Stimulated activated CD4-positive, alpha-beta T cell treated with anti-CD3 and anti-CD28 coated beads, TNF-alpha, amount 100 ng/mL, for 48 hours (primary cell): ENCODE data around the gene CACNA2D3.
"Not testable (repeated sequence)": the region's sequence is repeated elsewhere in the genome, so short reads cannot be mapped to it uniquely, and the experiment has no call there.

Source experiments
- DNase-seq, 3 donors: peaks; one replicate each; pipeline ENCODE4 v3.0.0-alpha.2; 2020; ENCODE audit warnings: low read depth in 3 of 3

Gene CACNA2D3

DNA sequence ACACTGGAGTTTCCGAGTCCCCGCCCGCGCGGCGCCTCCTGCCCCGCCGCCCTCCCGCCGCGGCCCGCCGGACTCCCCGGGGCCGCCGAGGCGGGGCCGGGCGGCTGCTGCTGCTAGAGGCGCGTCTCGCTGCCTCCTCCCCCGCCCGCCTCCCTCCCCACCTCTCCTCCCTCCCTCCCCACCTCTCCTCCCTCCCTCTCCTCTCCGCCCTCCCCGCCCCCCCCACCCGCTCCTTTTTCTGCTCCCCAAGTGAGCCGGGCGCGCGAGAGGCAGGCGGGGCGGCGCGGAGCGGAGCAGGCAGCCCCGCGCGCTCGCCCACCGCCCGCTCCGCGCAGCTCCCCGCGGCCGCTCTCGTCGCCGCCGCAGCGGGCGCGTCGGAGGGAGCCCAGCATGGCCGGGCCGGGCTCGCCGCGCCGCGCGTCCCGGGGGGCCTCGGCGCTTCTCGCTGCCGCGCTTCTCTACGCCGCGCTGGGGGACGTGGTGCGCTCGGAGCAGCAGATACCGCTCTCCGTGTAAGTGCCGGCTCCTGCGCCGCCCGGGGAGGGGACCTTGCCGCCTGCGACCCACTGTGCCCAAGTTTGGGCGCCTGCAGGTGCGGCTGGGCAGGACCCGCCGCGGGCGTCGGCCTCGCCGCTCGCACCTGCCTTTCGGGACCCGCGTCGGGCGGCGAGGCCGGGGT lies at the start of gene CACNA2D3:
CACNA2D3 (plus strand) TSS at position 229 of the 679 bp plus-strand sequence.
- no peak for DNase-seq

DNA sequence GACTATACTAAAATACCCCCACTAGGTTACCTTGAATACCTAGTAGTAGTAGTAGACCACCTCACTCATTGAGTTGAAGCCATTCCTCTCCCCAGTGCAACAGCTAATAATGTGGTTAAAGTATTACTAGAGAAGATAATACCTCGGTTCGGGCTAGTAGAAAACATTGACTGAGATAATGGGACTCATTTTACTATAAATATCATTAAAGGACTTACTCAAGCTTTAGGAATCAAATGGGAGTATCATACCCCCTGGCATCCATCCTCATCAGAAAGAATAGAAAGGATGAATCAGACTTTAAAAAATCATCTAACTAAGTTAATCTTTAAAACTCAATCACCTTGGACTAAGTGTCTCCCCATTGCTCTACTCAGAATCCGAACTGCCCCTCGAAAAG lies 49.0 kb upstream of the CACNA2D3 start:
- no peak for DNase-seq

DNA sequence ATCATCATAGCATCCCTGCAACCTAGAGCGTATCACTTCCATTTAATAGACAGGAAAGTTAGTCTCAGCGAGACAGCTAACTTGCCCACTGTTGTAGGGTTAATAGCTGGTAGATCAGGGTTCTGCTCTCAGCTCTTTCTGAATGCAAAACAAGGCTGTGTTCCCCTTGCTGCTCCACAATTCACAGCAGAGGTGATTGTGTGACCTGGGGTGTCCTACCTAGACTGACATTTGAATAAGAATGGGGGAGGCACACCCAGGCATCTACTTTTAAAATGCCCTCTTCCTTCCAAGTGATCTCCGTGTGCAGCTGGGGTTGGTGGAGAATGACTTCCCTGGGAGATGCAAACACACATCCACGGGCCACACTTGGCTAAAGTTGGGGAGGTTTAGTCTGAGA lies 43.0 kb upstream of the CACNA2D3 start:
- no peak for DNase-seq

DNA sequence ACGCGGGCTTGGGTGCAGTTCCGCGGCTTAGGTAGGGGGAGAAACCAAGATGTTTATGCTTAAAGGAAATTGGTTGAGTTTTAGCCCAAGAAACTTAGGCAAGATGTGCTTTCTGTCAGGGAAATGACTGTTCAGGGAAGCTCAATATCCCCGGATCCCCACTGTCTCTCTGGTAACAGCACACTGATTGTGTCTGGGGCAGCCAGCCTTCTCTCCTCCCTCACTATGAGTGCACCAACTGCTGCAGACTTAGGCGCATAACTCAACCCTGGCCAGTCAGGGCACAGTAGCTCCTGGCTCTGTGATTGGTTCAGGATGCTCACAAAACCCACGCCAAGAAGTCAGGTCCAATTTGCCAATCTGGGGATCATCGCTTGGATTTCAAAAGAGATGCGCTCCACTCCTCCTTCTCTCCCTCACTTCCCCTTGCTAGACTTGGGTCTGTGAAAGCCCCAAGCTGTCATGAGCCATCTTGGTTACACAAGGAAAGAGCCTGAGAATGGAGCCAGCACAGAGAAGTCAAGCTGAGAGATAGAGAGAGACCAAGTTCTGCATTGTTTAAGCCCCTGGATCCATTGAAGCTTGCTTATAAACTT lies 42.5 kb upstream of the CACNA2D3 start:
- DNase-seq, result no peak

DNA sequence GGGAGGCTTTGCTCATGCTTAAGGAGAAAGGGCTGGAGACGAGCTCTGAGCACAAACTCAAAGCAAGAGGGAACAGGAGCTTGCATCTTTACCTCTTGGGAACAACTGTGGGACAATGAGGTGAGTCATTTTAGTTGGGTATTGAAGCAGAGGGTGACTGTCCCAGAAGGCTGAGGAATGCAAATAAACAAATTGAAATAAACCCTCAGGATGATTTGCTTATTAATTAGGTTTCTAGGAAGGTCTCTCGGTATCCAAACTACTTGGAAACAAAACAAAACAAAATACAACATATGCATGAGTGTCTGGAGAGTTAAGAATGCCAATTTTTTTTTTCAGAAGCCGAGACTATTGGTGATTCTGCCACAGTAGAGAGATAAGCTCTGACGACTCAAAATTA lies 38.4 kb upstream of the CACNA2D3 start:
- DNase-seq, result no peak

DNA sequence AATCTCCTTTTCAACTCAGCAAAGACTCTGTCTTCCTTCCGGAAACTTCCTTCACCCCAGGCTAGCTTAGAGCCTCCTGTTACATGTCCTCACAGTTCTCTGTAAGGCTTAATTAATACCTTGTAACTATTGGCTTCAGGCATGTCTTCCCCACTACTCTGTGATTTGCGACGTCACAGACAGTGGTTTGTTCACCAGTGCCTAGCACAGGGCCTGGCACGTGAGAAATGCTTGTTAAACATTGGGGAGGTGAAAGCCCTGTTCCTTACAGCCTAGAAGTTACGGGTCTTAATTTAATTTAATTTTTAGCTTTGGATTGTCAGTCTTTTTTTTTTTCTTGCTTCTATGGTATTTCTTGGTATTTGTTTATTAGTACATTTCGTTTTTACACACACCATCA lies 36.4 kb upstream of the CACNA2D3 start:
- DNase-seq, result no peak

DNA sequence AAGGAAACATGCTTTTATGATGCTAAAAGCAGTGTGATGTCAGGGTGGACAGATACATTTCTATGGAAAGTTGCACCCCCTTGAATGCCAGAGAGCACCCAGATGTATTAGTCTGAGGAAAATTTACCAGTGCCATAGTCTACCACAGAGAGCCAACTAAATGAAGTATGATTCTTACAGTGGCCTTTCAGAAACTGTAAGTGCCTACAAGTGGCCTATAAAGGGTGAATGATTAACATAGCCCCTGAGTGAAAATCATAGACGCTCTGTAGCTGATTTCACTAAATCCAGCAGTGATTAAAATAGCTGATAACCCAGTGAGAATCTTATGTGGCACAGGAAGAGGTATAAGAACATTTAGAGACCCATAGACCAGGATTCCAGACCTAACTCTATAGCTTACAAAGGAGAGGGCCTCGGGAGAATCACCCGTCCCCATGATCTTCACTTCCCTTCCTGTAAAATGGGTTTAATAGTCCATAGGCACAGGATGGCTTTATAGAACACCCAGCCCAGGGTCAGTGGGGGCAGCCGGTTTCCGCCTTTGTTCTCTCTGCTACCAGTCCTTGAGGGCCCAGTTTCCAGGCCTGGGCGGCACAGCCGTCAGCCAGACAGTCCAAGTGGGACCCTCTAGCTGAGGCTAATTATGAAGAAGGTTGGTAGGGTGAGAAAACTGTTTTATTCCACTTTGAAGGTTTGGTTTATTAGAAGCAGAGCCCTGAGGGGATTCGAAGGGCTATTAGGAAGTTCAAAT lies 35.5 kb upstream of the CACNA2D3 start:
- no peak for DNase-seq

DNA sequence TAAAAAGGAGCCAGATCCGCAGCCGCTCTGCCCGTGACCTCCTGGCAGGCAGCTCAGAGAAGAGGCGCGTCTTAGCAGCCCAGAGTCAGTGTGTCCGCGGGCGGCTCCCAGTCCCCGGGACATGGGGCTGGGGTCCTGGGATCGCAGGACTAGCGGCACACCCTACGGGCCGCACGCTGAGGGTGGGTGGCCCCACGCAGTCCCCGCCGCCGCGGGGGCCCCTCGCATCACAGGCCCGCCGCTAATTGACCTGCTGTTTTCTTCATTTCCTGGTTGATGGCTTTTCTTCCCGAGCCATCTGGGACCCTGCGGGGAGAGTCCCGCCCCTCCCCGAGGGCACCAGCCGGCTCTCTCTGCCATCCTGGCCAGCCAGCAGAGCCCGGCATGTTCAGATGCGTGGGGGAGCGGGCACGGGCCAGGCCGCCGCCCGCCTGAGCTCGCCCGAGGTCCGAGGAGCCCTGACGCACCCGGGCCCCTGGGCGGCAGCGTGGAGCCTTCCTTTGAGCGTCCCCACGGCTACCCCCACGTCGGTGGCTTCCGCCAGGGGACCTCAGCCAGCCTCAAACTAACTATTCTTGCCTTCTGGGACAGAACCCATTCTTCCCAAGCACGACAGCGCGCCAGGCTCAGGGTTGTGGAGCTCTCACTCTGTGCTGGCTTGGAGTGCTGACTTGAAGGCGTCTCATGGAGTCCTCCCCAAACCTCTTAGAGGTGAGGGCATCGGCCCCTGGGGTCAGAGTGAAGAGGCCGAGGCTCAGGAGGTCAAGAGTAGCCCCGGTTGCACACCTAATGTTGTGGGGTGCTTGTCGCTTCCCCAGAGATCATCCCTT lies 34.6 kb upstream of the CACNA2D3 start:
- DNase-seq, result no peak

DNA sequence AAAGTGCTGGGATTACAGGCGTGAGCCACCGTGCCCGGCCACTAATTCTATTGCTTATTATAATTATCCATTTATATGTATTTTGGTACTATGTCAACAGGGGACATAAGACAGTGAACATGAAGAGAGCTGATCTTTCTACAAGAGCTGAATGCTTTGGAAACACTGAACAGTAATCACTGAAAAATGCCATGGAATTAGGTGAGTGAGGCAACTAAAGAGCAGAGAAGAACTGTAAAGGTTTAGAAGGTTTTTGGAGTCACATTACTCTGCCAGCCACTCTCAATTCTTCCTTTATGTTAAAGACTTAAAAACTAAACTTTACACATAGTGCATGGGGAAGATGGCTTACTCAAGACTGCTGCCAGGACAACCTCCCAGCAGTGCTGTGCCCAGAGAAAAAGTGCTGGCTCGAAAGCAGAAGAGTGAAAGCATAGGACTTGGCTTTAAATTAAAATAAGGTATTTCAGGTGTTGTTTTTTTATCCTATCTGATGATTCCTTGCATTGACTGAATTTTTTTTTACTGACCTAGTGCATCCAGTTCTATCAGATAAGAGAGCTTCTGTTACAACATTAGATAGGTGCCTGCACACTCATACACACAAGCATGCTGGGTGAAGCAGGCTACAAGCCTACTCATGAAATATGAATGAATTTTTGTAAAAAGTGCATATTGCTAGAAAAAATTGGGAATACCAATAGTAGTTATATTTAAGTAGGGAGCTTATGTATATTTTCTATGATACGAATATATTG lies 28.7 kb upstream of the CACNA2D3 start:
- DNase-seq, result no peak

DNA sequence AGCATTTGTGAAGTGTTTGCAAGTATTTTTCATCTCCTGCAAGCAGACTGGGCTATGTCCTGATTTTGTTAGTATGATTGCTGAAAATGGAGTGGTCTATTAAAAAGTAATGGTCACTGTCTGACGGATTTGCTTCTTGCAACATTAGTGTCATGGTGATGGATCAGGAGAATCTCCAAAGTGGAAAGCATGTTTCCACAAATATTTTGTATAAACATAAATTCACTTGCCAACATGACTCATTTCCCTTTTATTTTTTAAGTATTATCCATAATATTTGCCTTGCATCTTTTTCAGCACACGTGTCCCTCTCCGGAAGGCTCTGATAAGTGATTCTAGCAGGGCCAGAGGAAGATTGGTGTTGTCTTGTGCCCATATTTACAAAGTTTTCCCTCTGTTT lies 27.4 kb upstream of the CACNA2D3 start:
- DNase-seq, result no peak

DNA sequence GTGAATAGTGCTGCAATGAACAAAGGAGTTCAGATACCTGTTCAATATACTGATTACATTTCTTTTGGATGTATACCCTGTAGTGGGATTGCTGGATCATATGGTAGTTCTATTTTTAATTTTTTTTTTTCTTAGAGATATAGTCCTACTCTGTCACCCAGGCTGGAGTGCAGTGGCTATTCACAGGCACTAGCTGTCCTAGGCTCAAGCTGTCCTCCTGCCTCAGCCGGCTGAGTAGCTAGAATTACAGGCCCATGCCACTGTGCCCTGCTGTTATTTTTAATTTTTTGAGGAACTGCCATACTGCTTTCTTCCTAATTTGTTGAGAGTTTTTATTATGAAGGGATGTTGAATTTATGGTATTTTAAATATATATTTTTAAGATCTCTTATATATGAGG lies 23.0 kb upstream of the CACNA2D3 start:
- DNase-seq, result no peak

DNA sequence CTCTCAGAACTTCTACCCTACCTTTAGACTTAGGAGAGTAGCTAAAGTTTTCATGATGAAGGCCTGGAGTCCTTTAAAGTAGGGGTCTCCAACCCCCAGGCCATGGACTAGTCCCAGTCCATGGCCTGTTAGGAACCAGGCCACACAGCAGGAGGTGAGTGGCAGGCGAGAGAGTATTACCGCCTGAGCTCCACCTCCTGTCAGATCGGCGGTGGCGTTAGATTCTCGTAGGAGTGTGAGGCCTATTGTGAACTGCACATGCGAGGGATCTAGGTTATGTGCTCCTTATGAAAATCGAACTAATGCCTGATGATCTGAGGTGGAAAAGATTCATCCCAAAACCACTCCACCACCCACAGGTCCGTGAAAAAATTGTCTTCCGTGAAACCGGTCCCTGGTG lies 18.3 kb upstream of the CACNA2D3 start:
- DNase-seq, result no peak

DNA sequence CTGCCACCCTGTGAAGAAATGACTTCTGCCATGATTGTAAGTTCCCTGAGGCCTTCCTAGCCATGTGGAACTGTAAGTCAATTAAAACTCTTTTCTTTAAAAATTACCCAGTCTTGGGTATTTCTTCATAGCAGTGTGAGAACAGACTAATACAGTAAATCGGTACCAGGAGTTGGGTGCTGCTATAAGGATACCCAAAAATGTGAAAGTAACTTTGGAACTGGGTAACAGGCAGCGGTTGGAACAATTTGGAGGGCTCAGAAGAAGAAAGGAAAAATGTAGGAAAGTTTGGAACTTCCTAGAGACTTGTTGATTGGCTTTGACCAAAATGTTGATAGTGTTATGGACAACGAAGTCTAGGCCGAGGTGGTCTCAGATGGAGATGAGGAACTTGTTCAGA lies 6.2 kb upstream of the CACNA2D3 start:
- not testable (repeated sequence) for DNase-seq

DNA sequence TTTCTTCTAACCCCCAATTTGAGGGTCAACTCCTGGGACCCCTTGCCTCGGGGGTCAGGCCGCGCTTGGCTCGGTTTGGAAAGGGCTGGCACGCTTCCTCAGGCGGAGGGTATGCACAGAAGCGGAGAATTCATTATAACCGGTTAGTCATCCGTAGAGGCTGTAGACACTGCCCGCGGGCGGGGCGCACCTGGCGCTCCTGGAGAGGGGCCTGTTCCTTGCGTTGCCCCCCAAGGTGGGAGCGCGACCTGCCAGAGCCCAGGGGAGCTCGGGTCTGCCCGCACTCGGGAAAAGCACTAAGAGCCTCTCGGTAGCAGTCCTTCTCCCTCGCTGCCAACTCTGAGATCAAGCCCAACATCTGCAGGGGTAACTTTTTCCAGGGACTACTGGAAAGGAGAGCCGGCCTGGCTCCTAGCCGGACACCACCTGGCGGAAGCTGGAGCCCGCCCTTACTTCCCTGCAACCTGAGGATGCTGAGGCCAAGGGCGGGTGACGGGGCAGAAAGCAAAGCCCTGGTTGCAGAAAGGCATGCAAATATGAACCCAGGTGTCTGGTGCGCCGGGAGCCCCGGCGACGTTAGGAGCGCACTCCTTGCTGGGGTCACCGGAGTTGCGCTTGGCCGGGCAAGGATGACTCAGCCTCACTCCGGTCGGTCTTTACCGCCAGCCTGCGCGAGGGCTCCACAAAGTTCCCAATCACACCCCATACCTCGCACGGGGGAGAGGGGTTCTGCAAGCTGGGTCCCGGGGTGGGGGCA lies 1.5 kb upstream of the CACNA2D3 start:
- no peak for DNase-seq

DNA sequence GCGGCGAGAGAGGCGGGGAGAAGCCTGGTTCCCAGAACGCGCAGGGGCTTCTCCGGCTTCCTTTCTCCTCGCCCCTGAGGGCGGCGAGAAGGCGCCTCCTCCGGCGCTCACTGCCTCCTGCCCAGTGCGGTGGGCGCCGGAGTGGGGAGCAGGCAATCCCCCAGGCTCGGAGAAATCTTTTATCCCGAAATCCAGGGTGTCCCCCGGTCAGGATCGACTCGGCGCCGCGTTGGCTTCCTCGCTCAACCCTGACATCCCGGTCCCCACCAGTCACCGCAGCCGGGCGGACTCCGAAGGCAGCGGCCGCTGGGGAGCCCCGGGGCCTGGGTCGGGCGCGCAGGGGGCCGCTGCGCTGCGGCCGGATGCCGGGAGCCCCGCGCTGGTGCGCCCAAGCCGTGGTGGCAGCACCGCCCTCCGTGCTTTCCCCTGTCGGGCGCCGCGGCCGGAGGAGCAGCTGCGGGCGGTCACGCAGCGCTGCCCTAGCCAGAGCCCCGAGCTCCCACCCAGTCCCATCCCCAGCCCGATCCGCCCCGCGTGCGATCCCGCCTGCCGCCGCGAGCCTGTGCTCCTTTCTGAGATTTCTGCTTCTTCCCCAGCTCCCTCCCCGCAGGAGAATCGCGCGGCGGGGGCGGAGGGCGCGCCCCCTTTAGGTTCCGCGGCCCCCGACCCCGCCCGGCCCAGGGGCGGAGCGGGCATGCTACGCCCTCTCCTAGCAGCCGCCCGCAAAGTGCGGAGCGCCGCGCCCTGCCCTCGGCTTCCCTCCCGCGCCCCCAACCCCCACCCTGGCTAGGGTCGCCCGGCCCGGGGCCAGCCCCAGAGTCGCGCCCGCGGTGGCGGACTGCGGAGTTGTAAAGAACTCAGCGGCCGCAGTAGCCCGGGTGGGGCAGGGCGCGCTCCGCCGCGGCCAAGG lies 683 bp upstream of the CACNA2D3 start:
- DNase-seq, result no peak

DNA sequence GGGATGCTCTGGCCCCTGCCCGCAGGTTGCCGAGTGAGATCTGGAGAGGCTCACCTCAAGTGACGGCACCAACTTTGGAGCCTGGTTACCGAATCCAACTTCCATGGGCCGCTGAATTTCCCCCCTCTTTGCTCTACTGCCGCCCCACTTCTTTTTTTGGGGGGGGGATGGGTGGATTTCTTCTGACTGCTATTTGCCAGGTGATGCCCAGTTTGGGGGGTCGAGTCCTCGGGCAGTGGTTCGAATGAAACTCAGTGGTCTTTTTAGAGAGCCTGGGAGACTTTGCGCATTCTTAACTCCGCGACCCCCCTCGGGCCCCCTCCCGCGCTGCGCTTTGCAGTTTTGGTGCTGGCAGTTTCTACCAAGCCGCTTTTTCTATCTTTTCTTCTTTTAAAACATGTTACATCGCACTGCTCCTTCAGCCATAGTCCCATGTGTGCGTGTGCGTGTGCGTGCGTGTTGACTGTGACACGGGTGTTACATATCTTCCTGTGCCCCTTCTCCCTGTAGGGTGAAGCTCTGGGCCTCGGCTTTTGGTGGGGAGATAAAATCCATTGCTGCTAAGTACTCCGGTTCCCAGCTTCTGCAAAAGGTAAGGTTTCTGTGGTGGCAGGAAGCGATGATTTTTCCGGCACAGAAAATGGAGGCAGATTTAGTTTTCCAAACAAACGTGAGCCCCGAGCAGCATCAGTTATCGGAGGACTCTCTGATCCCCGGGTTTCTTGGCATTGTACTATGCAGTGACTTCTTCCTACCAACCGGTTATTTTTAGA lies 837 bp downstream of the CACNA2D3 start:
- DNase-seq, result no peak

DNA sequence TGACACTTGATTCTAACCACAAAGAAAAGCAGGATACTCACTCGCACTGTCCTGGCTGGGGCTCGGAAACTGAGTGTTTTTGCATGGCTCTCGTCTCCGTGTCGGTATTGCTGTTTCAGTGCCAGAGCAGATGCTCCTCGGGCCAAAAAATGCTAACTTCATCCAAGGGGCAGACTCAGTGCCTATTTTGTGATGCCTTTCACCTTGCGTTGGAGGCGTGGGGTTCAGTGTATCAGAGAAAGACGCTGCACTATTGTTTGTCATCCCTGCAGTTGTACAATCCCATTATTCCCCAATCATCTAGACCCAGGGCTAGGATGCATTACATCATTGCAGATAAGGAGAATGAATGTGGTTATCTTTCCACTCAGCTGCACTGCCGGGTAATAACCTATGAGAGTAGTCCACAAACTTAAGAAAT lies 1.4 kb downstream of the CACNA2D3 start:
- DNase-seq, result no peak

DNA sequence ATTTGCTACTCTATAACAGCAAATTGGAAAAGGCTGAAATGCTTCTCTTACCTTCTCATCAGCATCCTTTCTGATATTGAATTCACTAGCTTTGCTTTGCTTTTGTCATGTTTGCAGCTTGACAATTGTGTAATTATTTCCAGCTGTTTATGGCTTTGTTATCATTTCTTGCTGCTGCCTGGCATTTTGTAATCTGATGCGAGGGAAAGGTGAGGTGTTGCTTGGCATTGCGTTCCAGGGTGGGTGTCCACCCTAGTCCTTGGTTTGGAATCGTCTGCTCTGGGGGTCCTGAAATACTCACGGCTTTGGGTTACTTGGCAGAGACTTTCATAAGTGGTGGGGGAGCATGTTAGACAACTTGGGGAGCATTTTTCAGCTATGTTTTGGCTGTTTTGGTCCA lies 2.9 kb downstream of the CACNA2D3 start:
- DNase-seq, result no peak

DNA sequence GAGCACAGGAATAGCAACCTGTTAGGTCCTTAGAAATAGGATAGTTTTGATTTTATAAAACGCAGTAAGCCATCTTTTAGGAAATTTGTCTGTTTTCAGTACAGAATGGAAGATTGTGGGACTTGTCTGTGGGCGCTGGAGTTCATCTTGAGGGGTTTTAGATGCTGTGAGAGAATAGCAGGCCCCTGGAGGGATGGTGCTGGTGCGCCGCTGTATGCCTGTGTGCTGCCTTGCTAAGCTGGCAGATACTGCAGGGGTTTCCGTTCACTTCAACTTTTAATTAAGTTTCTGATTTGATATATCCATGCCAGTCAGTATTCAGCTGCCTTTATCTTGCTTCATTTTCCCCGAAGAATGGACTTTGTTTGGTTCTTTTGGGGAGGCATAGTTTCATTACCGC lies 4.2 kb downstream of the CACNA2D3 start:
- no peak for DNase-seq
